GM10266 (cell line): ENCODE measurements around the gene ARL11.
"Not testable (repeated sequence)": the region's sequence is repeated elsewhere in the genome, so short reads cannot be mapped to it uniquely, and the experiment has no call there.

Source experiments
- DNase-seq: peaks from one replicate; pipeline ENCODE4 v3.0.0; 2012; ENCODE audit errors: extremely low spot score
- TF ChIP-seq, protein P1 (sequence below): IDR thresholded peaks from 2 replicates; pipeline ENCODE4 v1.5.1; 2012; ENCODE audit warnings: mild to moderate bottlenecking, low read depth; ENCODE audit not compliant: control insufficient read depth, insufficient read depth; ENCODE audit errors: missing control alignments

The ARL11 gene

GRCh38 chr13:49606747-49607648, 21.3 kb upstream of the ARL11 start:
- peak; percentile 81 for DNase-seq
- TF ChIP-seq, protein P1, sequence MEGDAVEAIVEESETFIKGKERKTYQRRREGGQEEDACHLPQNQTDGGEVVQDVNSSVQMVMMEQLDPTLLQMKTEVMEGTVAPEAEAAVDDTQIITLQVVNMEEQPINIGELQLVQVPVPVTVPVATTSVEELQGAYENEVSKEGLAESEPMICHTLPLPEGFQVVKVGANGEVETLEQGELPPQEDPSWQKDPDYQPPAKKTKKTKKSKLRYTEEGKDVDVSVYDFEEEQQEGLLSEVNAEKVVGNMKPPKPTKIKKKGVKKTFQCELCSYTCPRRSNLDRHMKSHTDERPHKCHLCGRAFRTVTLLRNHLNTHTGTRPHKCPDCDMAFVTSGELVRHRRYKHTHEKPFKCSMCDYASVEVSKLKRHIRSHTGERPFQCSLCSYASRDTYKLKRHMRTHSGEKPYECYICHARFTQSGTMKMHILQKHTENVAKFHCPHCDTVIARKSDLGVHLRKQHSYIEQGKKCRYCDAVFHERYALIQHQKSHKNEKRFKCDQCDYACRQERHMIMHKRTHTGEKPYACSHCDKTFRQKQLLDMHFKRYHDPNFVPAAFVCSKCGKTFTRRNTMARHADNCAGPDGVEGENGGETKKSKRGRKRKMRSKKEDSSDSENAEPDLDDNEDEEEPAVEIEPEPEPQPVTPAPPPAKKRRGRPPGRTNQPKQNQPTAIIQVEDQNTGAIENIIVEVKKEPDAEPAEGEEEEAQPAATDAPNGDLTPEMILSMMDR: peak; percentile 81

DNA sequence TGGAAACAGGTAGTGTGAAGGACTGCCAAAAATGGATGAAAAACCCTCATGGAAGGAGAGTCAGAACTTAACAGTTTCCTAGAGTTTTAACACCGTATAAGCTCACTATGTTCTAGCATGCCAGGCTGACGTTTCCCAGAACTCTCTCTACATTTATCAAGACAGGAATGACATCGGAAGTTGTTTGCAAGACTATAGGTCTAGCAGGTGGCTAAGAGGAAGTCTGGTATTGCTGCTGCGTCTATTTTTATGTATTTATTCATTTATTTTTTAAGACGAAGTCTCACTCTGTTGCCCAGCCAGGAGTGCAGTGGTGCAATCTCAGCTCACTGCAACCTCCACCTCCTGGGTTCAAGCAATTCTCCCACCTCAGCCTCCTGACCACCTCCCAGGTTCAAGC, 20.5 kb upstream of the ARL11 start:
- DNase-seq: no peak

DNA sequence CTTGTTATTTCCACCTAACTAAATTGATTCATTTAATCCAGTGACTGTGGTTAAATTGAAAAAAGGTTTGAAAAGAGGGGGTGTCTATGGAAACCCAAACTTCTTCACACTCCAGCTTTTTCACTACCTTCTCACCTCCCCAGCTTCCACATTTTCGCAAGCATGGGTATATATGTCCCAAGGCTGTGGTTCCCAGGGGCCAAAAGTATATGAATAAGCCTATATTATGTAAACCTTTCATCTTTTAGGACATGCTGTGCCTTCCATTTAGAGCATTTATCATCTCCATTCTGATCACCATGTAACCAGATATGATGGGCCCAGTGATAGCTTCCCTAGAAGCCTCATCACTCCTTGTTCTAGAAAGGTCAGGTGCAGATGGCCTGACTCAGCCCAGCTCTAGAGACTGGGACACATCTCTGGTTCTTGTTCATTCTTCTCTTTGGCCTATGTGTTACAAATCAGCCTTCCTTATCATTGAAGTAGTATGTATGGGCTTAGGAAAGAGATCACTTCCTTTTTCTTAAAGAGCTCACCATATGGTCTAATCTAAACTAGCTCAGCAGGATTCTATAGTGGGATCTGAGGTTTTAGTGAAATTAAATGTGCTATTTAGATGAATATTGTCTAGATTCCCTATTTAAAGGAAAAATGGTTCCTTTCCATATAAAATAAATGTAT, 19.5 kb upstream of the ARL11 start:
- no peak for DNase-seq
- TF ChIP-seq, protein P1: no peak

More for the DNA sequence above, 20.5 kb upstream of the ARL11 start:
- TF ChIP-seq, protein P1: no peak

DNA sequence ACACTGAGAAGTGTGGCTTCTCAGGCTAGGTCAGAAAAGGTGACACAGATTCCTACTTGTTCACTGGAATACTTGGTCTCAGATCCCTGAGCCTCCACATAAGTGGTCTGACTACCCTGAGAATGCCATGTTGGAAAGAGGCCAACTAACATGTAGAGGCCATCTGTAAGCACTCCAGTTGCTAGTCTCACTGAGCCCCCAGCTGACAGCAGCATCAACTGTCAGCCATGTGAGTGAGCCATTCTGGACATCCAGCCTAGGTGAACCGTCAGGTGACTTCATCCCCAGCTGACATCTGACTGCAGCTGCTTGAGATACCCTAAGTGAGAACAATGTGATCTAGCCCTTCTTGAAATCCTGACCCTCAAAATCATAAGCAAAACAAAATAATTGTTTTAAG, 18.1 kb upstream of the ARL11 start:
- TF ChIP-seq, protein P1: no peak
- no peak for DNase-seq

- DNase-seq: not testable (repeated sequence)
Measured at GRCh38 chr13:49612042-49612441, 16.3 kb upstream of the ARL11 start.

- TF ChIP-seq, protein P1: no peak
- DNase-seq: no peak
Measured at GRCh38 chr13:49615836-49616675, 12.3 kb upstream of the ARL11 start.

DNA sequence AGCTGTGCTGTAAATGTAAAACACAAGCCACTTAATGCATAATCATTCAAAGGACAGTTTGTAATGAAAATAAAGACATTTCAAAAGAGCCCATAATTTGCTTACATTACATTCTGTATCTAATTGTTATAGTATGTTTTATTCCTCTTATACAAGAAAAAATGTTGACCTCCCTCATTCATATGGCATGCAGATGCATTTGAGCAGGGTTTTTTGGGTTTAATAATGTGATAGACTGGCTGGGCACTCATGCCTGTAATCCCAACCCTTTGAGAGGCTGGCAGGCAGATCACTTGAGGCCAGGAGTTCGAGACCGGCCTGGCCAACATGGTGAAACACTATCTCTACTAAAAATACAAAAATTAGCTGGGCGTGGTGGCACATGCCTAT, 11.6 kb upstream of the ARL11 start:
- DNase-seq: no peak
- TF ChIP-seq, protein P1: no peak
